NB4 (cell line): ENCODE measurements around the gene KLF3.

Experiments used
- MYC ChIP-seq: IDR thresholded peaks from 2 replicates; pipeline ENCODE4 v1.6.1; 2011; ENCODE audit warnings: low read depth, low read length
- POLR2A ChIP-seq: IDR thresholded peaks from 2 replicates; pipeline ENCODE4 v1.6.1; 2011; ENCODE audit warnings: mild to moderate bottlenecking; ENCODE audit not compliant: insufficient read length; ENCODE audit errors: extremely low read depth
- TF ChIP-seq, protein P1 (sequence below): IDR thresholded peaks from one replicate; pipeline ENCODE4 v1.5.1; 2012; ENCODE audit warnings: low read depth, low read length
- TF ChIP-seq, protein P2 (sequence below): IDR thresholded peaks from 2 replicates; pipeline ENCODE4 v1.6.1; 2011; ENCODE audit warnings: low read depth, low read length

DNA sequence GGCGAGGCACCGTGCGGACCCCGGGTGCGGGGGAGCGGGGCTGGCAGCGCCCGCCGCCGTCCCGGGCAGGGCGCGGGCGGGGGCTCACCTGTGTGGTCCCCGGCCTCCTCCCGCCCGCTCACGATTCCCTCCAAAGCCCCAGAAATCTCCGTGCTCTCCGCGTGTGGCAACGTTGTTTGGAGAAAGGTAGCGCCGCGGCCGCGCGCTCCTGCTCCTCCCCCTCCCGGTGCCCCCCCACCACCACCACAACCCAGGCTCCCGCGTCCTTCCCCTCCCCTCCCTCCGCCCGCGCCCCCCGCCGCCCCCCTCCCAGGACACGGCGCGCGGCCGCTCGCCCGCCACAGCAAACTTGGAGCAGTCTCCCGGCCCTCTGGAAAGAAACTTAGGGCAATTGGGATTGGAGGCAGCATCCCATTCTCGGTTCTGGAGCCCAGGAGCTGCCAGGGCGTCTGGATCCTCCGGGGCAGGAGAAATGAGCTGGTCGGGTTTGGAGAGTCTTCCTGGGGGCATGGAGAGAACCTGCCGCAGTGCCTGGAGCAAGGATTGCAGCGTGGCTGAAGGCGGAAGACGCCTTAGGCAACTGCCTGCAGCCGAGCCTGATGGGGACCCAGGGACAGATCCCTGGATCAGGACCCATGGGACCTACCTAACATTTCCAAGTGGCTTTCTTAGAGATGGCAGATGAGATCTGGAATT, 855 bp downstream of the KLF3 start:
- TF ChIP-seq, protein P1, sequence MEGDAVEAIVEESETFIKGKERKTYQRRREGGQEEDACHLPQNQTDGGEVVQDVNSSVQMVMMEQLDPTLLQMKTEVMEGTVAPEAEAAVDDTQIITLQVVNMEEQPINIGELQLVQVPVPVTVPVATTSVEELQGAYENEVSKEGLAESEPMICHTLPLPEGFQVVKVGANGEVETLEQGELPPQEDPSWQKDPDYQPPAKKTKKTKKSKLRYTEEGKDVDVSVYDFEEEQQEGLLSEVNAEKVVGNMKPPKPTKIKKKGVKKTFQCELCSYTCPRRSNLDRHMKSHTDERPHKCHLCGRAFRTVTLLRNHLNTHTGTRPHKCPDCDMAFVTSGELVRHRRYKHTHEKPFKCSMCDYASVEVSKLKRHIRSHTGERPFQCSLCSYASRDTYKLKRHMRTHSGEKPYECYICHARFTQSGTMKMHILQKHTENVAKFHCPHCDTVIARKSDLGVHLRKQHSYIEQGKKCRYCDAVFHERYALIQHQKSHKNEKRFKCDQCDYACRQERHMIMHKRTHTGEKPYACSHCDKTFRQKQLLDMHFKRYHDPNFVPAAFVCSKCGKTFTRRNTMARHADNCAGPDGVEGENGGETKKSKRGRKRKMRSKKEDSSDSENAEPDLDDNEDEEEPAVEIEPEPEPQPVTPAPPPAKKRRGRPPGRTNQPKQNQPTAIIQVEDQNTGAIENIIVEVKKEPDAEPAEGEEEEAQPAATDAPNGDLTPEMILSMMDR, result no peak
- TF ChIP-seq MYC (no peak; the same call in 1 of the 2 replicates), POLR2A (no peak)
- TF ChIP-seq, protein P2, sequence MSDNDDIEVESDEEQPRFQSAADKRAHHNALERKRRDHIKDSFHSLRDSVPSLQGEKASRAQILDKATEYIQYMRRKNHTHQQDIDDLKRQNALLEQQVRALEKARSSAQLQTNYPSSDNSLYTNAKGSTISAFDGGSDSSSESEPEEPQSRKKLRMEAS, result no peak; the same call in 1 of the 2 replicates
